DMS153 treated with DMSO at 0.1 percent for 48 hours (cell line): ENCODE results near the gene CELF2.
A peak's percentile ranks its signal among the peaks of the same experiment; 100 is the strongest.
"Not testable (repeated sequence)": the region's sequence is repeated elsewhere in the genome, so short reads cannot be mapped to it uniquely, and the experiment has no call there.

Source experiments
- DNase-seq: peaks from one replicate; lab custom pipeline; 2025; ENCODE audit not compliant: unreplicated experiment; lab: John Stamatoyannopoulos, UW

Gene CELF2

GRCh38 chr10:11017570-11018431 is at the start of gene CELF2:
TSS of gene CELF2 (plus strand) at chr10:11017872. CDS start at chr10:11018090, 218 bp downstream.
- peak; percentile 0 for DNase-seq

GRCh38 chr10:10968257-10968588 is 49.4 kb upstream of the CELF2 start:
- no peak for DNase-seq

- DNase-seq, result no peak
Measured at GRCh38 chr10:10973310-10973709, 44.4 kb upstream of the CELF2 start.

- no peak for DNase-seq
Measured at GRCh38 chr10:10975647-10976046, 42.0 kb upstream of the CELF2 start.

- DNase-seq, result no peak
Measured at GRCh38 chr10:10976652-10977051, 41.0 kb upstream of the CELF2 start.

GRCh38 chr10:10977226-10977956 is 40.3 kb upstream of the CELF2 start:
- no peak for DNase-seq

- DNase-seq, result no peak
Measured at GRCh38 chr10:10977978-10978377, 39.7 kb upstream of the CELF2 start.

GRCh38 chr10:10985361-10985760 is 32.3 kb upstream of the CELF2 start:
- DNase-seq, result no peak

GRCh38 chr10:10986606-10987005 is 31.1 kb upstream of the CELF2 start:
- DNase-seq, result no peak

- DNase-seq, result no peak
Measured at GRCh38 chr10:10987111-10987510, 30.6 kb upstream of the CELF2 start.

- no peak for DNase-seq
Measured at GRCh38 chr10:10989669-10990068, 28.0 kb upstream of the CELF2 start.

- DNase-seq, result no peak
Measured at GRCh38 chr10:10991144-10991543, 26.5 kb upstream of the CELF2 start.

- DNase-seq, result no peak
Measured at GRCh38 chr10:10992072-10992471, 25.6 kb upstream of the CELF2 start.

GRCh38 chr10:10992961-10993714 is 24.5 kb upstream of the CELF2 start:
- DNase-seq, result no peak

- DNase-seq, result no peak
Measured at GRCh38 chr10:10993785-10994184, 23.9 kb upstream of the CELF2 start.

GRCh38 chr10:10994360-10994759 is 23.3 kb upstream of the CELF2 start:
- DNase-seq, result no peak

GRCh38 chr10:10995120-10995519 is 22.6 kb upstream of the CELF2 start:
- DNase-seq, result no peak

GRCh38 chr10:10996966-10997620 is 20.6 kb upstream of the CELF2 start:
- no peak for DNase-seq

- DNase-seq, result not testable (repeated sequence)
Measured at GRCh38 chr10:10999501-10999900, 18.2 kb upstream of the CELF2 start.

GRCh38 chr10:11002485-11002884 is 15.2 kb upstream of the CELF2 start:
- DNase-seq, result no peak

- DNase-seq, result no peak
Measured at GRCh38 chr10:11002916-11003315, 14.8 kb upstream of the CELF2 start.
